MM.1S (cell line): ENCODE results near the gene BTN3A1.

Source experiments
- DNase-seq: peaks from one replicate; pipeline ENCODE4 v3.0.0-alpha.2; 2015
- H2AFZ ChIP-seq: fragments of 300-600 bp; sonication (generic); 2 replicates; pipeline ENCODE4 v1.6.0; 2016; ENCODE audit warnings: antibody characterized with exemption, low read length
- H3F3A ChIP-seq: fragments of 300-600 bp; sonication (generic); 2 replicates; pipeline ENCODE4 v1.6.1; 2016; ENCODE audit warnings: mild to moderate bottlenecking, antibody characterized with exemption, low read length, moderate library complexity, mixed read lengths; ENCODE audit not compliant: insufficient read depth
- H3K27ac ChIP-seq: fragments of 300-600 bp; sonication (generic); 2 replicates; pipeline ENCODE4 v1.5.1; 2016; ENCODE audit warnings: mild to moderate bottlenecking, low read length
- H3K27me3 ChIP-seq: fragments of 300-600 bp; sonication (generic); replicated peaks from 2 replicates; pipeline ENCODE4 v1.6.0; 2016; ENCODE audit warnings: low read length; ENCODE audit not compliant: insufficient read depth
- H3K36me3 ChIP-seq: fragments of 300-600 bp; sonication (generic); replicated peaks from 2 replicates; pipeline ENCODE4 v1.6.1; 2016; ENCODE audit warnings: mild to moderate bottlenecking, low read length, mixed read lengths; ENCODE audit not compliant: insufficient read depth
- H3K4me1 ChIP-seq: fragments of 300-600 bp; sonication (generic); 2 replicates; pipeline ENCODE4 v1.6.1; 2016; ENCODE audit warnings: low read length, mixed read lengths
- H3K4me2 ChIP-seq: fragments of 300-600 bp; sonication (generic); 2 replicates; pipeline ENCODE4 v1.6.0; 2016; ENCODE audit warnings: low read depth, low read length
- H3K4me3 ChIP-seq: fragments of 300-600 bp; sonication (generic); 2 replicates; pipeline ENCODE4 v1.5.1; 2016; ENCODE audit warnings: low read length, mixed read lengths
- H3K79me2 ChIP-seq: fragments of 300-600 bp; sonication (generic); 2 replicates; pipeline ENCODE4 v1.6.1; 2016; ENCODE audit warnings: mixed run types, low read length, mixed read lengths
- H3K9ac ChIP-seq: fragments of 300-600 bp; sonication (generic); 2 replicates; pipeline ENCODE4 v1.6.1; 2016; ENCODE audit warnings: low read length, mixed read lengths
- H3K9me2 ChIP-seq: fragments of 300-600 bp; sonication (generic); replicated peaks from 2 replicates; pipeline ENCODE4 v1.6.1; 2016; ENCODE audit warnings: mild to moderate bottlenecking, low read length, mixed read lengths; ENCODE audit not compliant: insufficient read depth
- H3K9me3 ChIP-seq: fragments of 300-600 bp; sonication (generic); replicated peaks from 2 replicates; pipeline ENCODE4 v1.6.1; 2016; ENCODE audit warnings: mild to moderate bottlenecking, low read length, mixed read lengths; ENCODE audit not compliant: insufficient read depth
- H4K20me1 ChIP-seq: fragments of 300-600 bp; sonication (generic); 2 replicates; pipeline ENCODE4 v1.6.1; 2016; ENCODE audit warnings: mild to moderate bottlenecking, low read length, moderate library complexity, mixed read lengths; ENCODE audit not compliant: insufficient read depth
- CTCF ChIP-seq: fragments of 300-600 bp; sonication (generic); IDR thresholded peaks from 2 replicates; pipeline ENCODE4 v1.5.1; 2016; ENCODE audit warnings: antibody characterized with exemption, low read length, mixed read lengths
- EZH2 ChIP-seq: fragments of 300-600 bp; sonication (generic); optimal IDR thresholded peaks from 2 replicates; pipeline ENCODE3; 2017; ENCODE audit warnings: low read depth, mild to moderate bottlenecking, antibody characterized with exemption, low read length, mixed read lengths
- EZH2phosphoT487 ChIP-seq: fragments of 300-600 bp; sonication (generic); IDR thresholded peaks from 2 replicates; pipeline ENCODE4 v1.6.1; 2018; ENCODE audit warnings: antibody characterized with exemption, low read length

BTN3A1 gene

GRCh38 chr6:26455357-26455970, 53.4 kb downstream of the BTN3A1 start:
- H3K27ac ChIP-seq = no peak overlapping the region
- H3K27me3 ChIP-seq = no peaks in the 10 kb centered on the region
- no peaks in the 10 kb centered on the region for H3F3A ChIP-seq
- H3K4me1 ChIP-seq = 0 out of 2 replicates have a peak, but pooled peaks cover 7% of the 10 kb centered on the region
- no peaks in the 10 kb centered on the region for H3K9me2 ChIP-seq
- TF ChIP-seq CTCF = no peak
- no peak for TF ChIP-seq EZH2phosphoT487
- no peak for TF ChIP-seq EZH2
- DNase-seq = no peak
- no peak overlapping the region for H3K9ac ChIP-seq
- no peak overlapping the region for H3K4me2 ChIP-seq
- H3K36me3 ChIP-seq = peaks cover 5% of the 10 kb centered on the region; the same call in 1 of the 2 replicates
- H3K79me2 ChIP-seq = peaks cover 26% of the 10 kb centered on the region
- H3K4me3 ChIP-seq = no peak overlapping the region
- H3K9me3 ChIP-seq = no peaks in the 10 kb centered on the region
- H2AFZ ChIP-seq = no peak overlapping the region
- no peaks in the 10 kb centered on the region for H4K20me1 ChIP-seq

- TF ChIP-seq EZH2phosphoT487 (no peak), EZH2 (no peak), CTCF (no peak)
- Histone ChIP-seq H3K27ac (peak overlapping the region; percentile 5; the same call in 1 of the 2 replicates), H3K4me2 (peak overlapping the region; percentile 74), H3K9ac (peak overlapping the region; percentile 91; the same call in 1 of the 2 replicates), H3K9me2 (no peaks in the 10 kb centered on the region), H4K20me1 (no peaks in the 10 kb centered on the region), H3F3A (no peaks in the 10 kb centered on the region), H3K79me2 (peaks cover 34% of the 10 kb centered on the region), H3K9me3 (no peaks in the 10 kb centered on the region), H3K4me1 (0 out of 2 replicates have a peak, but pooled peaks cover 12% of the 10 kb centered on the region), H3K4me3 (peak overlapping the region; percentile 91), H3K27me3 (no peaks in the 10 kb centered on the region), H2AFZ (peak overlapping the region; percentile 90), H3K36me3 (peaks cover 5% of the 10 kb centered on the region; the same call in 1 of the 2 replicates)
- DNase-seq = no peak
Measured at GRCh38 chr6:26457264-26457805, 55.3 kb downstream of the BTN3A1 start.

- Histone ChIP-seq H3F3A (no peaks in the 10 kb centered on the region), H3K9me2 (no peaks in the 10 kb centered on the region), H3K79me2 (peaks cover 34% of the 10 kb centered on the region), H3K36me3 (peaks cover 5% of the 10 kb centered on the region; the same call in 1 of the 2 replicates), H3K27me3 (no peaks in the 10 kb centered on the region), H3K9ac (peak within 1 kb of the TSS; percentile 91), H3K4me2 (peak within 1 kb of the TSS; percentile 74), H3K4me3 (peak within 1 kb of the TSS; percentile 91), H2AFZ (peak within 1 kb of the TSS; percentile 90), H3K4me1 (0 out of 2 replicates have a peak, but pooled peaks cover 12% of the 10 kb centered on the region), H3K27ac (peak within 1 kb of the TSS; percentile 48; the same call in 1 of the 2 replicates), H4K20me1 (no peaks in the 10 kb centered on the region), H3K9me3 (no peaks in the 10 kb centered on the region)
- no peak for TF ChIP-seq EZH2
- TF ChIP-seq EZH2phosphoT487 = no peak
- TF ChIP-seq CTCF = no peak
- peak; percentile 86 for DNase-seq
Measured at GRCh38 chr6:26457806-26458688, 56.0 kb downstream of the BTN3A1 start, which contains the start of gene BTN2A1. Gene BTN2A1 (plus strand): TSS chr6:26457955. CDS start chr6:26458637, 682 bp downstream.
